Endometrial microvascular endothelial cells (primary cell): Measurements from ENCODE around the gene ADAMTS12. TPM values are rescaled to one million over a fixed set of nuclear protein-coding genes. Genes with fewer than 3 reads are reported as not detected.

Source experiments
- in situ Hi-C: cut with HindIII; loops from 2 replicates; pipeline ENCODE4 v1.10.0; 2017; ENCODE audit warnings: low sequenced_read_pairs, low pct_unique_long_range_greater_than_20kb; ENCODE audit errors: inconsistent ontology term
- total RNA-seq: library from RNA; depleted of rRNA; stranded (reverse); fragments of >200 nt; gene quantifications from one replicate; pipeline ENCODE4 v1.2.3, GENCODE V29; 2015; ENCODE audit errors: inconsistent ontology term

Gene ADAMTS12
- total RNA-seq, 1 donor from 2014 or later, result 0.84 TPM

DNA sequence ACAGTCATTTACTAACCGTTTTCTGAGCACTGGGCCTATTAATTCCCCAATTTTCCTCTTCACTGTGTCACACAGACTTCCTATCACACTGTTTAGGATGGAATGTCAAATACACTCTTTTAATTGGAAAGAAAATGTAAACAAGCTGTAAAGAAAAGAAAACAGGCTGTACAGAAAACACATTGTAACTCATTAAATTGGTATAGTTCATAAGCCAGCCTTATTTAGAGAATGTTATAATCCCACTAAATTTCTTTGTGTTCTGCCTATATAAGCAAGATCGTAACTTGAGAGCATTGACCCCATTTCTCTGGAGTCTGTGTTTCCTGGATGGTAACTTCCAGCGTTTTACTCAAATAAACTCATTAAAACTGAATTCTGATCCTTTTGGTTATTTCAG, 404.6 kb downstream of the ADAMTS12 start:
- in situ Hi-C loops, result no loop called here

DNA sequence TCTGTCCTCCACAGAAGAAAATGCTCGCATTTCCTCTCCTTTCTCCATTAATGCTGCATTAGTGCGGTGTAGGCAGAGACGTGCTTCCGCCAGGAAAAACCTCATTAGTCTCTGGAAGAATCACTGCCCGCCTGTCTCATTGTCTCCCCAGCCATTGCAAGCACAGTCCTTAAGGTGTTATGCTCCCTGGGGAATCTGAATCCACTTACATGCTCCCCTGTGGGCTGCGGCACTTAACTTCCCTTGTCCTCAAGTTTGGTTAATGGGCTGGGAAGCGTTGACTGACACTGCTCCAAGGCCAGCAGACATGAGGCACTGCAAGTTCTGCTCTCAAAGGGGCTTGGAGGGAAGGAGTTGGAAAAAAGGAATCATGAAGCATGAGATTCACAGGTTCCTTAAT, 409.5 kb downstream of the ADAMTS12 start:
- in situ Hi-C loops, result no loop called here

DNA sequence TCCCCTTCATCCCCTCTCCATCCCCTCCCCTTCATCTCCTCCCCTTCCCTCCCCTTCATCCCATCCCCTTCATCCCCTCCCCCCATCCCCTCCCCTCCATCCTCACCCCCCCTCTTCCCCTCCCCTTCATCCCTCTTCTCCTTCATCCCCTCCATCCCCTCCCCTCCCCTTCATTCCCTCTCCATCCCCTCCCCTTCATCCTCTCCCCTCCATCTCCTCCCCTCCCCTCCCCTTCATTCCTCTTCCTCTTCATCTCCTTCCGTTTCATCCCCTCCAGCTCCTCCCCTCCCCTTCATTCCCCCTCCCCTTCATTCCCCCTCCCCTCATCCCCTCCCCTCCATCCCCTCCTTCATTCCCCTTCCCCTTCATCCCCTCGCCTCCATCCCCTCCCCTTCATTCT, 410.9 kb downstream of the ADAMTS12 start:
- in situ Hi-C loops, result no loop called here

DNA sequence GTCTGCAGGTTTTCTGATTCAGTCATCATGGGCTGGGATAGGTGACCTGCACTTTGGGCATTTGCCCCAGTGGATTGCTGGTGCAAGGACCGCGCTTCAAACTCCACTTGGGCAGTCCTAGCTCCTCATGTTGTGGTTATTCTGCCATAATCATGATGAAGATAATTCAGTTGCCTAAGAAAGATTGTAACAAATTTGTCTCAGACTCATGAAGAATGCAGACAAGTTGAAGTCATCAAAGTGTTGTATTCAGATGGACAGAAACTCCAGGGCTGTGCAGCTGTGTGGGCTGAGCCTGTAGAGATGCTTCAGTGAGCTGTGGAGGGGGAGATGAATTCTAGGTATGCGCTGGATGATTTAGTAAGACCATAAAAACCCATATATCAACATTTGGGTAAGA, 412.5 kb downstream of the ADAMTS12 start:
- in situ Hi-C loops, result no loop called here

DNA sequence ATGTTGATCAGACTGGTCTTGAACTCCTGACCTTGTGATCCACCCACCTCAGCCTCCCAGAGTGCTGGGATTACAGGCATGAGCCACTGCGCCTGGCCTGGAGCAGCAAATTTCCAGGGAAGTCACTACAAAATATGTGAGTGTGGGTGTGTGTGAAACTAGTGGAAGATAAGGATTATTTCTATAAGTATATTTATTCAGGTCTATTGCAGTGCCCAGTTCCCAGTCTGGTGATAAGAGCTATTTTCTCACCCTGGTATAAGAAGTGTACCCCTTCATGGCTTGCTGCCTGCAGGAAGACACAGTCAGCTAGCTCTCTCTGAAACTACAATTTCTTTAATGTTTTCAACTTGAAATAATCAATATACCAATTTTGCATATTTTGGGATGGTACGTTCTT, 414.0 kb downstream of the ADAMTS12 start:
- in situ Hi-C loops, result no loop called here

DNA sequence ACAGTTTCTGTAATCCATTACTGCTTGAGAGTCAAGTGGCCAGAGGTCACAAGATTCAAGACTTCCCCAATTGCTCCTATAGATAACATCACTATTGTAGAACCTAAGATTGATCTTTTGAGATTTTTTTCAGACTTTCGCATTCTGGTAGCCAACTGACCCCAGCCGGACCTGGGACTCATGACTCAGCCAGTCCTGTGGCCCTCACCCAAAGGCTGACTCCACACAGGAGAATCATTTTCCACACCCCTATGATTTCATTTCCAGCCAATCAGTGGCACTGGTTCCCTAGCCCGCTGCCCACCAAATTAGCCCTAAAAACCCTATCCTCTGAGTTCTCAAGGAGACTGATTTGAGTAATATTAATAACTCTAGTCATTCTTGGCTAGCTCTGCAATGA, 414.8 kb downstream of the ADAMTS12 start:
- in situ Hi-C loops, result no loop called here

DNA sequence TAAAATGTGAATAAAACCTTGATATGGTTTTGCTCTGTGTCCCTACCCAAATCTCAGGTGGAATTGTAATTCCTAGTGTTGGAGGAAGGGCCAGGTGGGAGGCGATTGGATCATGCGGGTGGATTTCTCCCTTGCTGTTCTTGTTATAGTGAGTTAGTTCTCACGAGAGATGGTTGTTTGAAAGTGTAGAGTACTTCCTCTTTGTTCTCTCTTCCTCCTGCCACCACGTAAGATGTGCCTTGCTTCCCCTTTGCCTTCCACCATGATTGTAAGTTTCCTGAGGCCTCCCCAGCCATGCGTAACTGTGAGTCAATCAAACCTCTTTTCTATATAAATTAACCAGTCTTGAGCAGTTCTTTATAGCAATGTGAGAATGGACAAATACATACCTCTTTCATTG, 416.1 kb downstream of the ADAMTS12 start:
- in situ Hi-C loops, result no loop called here

DNA sequence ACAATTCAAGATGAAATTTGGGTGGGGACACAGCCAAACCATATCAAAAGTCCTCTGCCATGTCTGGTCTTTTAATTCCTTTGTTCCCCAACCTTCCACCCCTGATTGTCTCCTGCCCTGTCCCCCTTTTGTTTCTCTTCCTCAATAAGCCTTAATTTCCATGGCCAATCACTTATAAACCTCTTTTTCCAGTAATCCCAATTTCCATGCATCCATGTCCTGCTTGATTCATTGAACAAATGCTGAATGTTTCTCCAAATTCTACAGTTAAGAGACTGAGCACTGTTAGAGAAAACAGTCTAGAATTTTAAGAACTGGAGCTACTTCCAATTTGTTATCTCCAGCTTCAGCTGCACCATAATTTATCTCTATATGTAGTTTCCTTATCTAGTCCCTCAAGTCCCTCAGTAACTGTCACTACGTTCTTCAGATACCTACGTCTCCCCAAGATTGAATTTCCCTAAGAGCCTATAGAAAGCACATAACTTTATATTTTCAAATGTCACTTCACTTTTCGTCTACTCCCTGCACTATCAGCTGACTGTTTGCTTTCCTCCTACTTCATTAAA, 416.8 kb downstream of the ADAMTS12 start:
- in situ Hi-C loops, result no loop called here

DNA sequence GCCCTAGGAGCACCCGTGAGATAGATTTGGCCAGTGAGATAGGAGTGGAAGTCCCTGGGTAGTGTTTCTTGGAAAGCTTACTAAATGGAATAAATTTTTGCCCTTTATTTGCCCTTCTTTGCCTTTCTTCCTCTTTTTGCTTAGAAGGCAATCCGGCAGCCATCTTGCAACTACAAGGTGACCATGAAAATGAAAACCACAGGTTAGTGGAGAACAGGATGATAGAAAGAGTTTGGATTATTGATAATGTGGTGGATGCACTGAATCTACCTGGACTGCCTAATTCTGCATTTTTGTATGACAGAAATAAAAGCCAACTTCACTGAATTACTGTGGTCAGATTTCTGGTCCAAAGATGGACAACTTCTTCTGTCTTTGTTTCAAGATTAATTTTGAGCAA, 417.8 kb downstream of the ADAMTS12 start:
- in situ Hi-C loops, result no loop called here

Other genes with a start within 250 kb of the ADAMTS12 start
- not detected for gene RXFP3, start 44.4 kb upstream of the ADAMTS12 start, total RNA-seq
- gene SLC45A2, start 92.7 kb upstream of the ADAMTS12 start, total RNA-seq, result not detected
- 8.4 TPM for gene AMACR, start 116.1 kb upstream of the ADAMTS12 start, total RNA-seq
- 7.0 TPM for gene C1QTNF3, start 151.2 kb upstream of the ADAMTS12 start, total RNA-seq